Ishikawa (cell line): Measurements from ENCODE around the gene TRIP10.

ENCODE experiments used
- CEBPB ChIP-seq: IDR thresholded peaks from 2 replicates; pipeline ENCODE4 v1.6.1; 2012
- CREB1 ChIP-seq: IDR thresholded peaks from 2 replicates; pipeline ENCODE4 v1.6.1; 2012; ENCODE audit warnings: low read depth
- EGR1 ChIP-seq: IDR thresholded peaks from 2 replicates; pipeline ENCODE4 v1.6.1; 2012
- EP300 ChIP-seq: IDR thresholded peaks from 2 replicates; pipeline ENCODE4 v1.6.1; 2012; ENCODE audit warnings: borderline replicate concordance
- FOXM1 ChIP-seq: IDR thresholded peaks from 2 replicates; pipeline ENCODE4 v1.6.1; 2012; ENCODE audit warnings: low read depth, borderline replicate concordance
- MAX ChIP-seq: IDR thresholded peaks from 2 replicates; pipeline ENCODE4 v1.6.1; 2012
- NFIC ChIP-seq: IDR thresholded peaks from 2 replicates; pipeline ENCODE4 v1.6.1; 2012
- RAD21 ChIP-seq: IDR thresholded peaks from 2 replicates; pipeline ENCODE4 v1.6.1; 2012; ENCODE audit warnings: low read depth
- REST ChIP-seq: IDR thresholded peaks from 2 replicates; pipeline ENCODE4 v1.6.1; 2012; ENCODE audit warnings: low read depth, mild to moderate bottlenecking
- TAF1 ChIP-seq: IDR thresholded peaks from 2 replicates; pipeline ENCODE4 v1.6.1; 2012; ENCODE audit warnings: low read depth, mild to moderate bottlenecking
- TCF12 ChIP-seq: IDR thresholded peaks from 2 replicates; pipeline ENCODE4 v1.6.1; 2012; ENCODE audit warnings: low read depth
- TEAD4 ChIP-seq: IDR thresholded peaks from 2 replicates; pipeline ENCODE4 v1.6.1; 2012
- USF1 ChIP-seq: IDR thresholded peaks from 2 replicates; pipeline ENCODE4 v1.6.1; 2012
- YY1 ChIP-seq: IDR thresholded peaks from 2 replicates; pipeline ENCODE4 v1.6.1; 2012; ENCODE audit warnings: low read depth
- ZBTB7A ChIP-seq: IDR thresholded peaks from 2 replicates; pipeline ENCODE4 v1.6.1; 2012; ENCODE audit warnings: low read depth

The TRIP10 gene

GRCh38 chr19:6720369-6721137 is 18.9 kb upstream of the TRIP10 start, which contains the start of gene C3:
Gene C3, minus strand, starts transcription at chr19:6720650. Its CDS starts 61 bp downstream, at chr19:6720589.
- TF ChIP-seq CEBPB (no peak), RAD21 (no peak)

- TF ChIP-seq EGR1 = no peak
- no peak for TF ChIP-seq CREB1
- no peak for TF ChIP-seq TCF12
- no peak for TF ChIP-seq TEAD4
- no peak for TF ChIP-seq MAX
- no peak for TF ChIP-seq NFIC
- no peak for TF ChIP-seq REST
- TF ChIP-seq YY1 = no peak
- TF ChIP-seq RAD21 = no peak
- no peak for TF ChIP-seq EP300
- no peak for TF ChIP-seq USF1
- no peak for TF ChIP-seq CEBPB
- no peak for TF ChIP-seq FOXM1
- no peak for TF ChIP-seq ZBTB7A
- no peak for TF ChIP-seq TAF1
Observed at GRCh38 chr19:6721138-6721474, 18.4 kb upstream of the TRIP10 start.

- TF ChIP-seq NFIC (no peak), ZBTB7A (no peak)
Observed at GRCh38 chr19:6721773-6722172, 17.7 kb upstream of the TRIP10 start.

GRCh38 chr19:6723108-6723618 is 16.3 kb upstream of the TRIP10 start:
- TF ChIP-seq ZBTB7A (peak; percentile 55; the same call in 1 of the 2 replicates), TAF1 (no peak), CEBPB (peak; percentile 99), MAX (no peak)

- TF ChIP-seq ZBTB7A = no peak
- no peak for TF ChIP-seq FOXM1
- no peak for TF ChIP-seq CEBPB
- TF ChIP-seq TEAD4 = no peak
- no peak for TF ChIP-seq EP300
- TF ChIP-seq TAF1 = no peak
- TF ChIP-seq NFIC = no peak
- TF ChIP-seq EGR1 = no peak
- no peak for TF ChIP-seq USF1
- TF ChIP-seq CREB1 = no peak
- TF ChIP-seq REST = no peak
- no peak for TF ChIP-seq TCF12
- TF ChIP-seq YY1 = no peak
- TF ChIP-seq MAX = no peak
- no peak for TF ChIP-seq RAD21
Observed at GRCh38 chr19:6723738-6724137, 15.7 kb upstream of the TRIP10 start.

GRCh38 chr19:6724631-6725492 is 14.6 kb upstream of the TRIP10 start:
- TF ChIP-seq TEAD4 (no peak), FOXM1 (no peak), NFIC (no peak), REST (no peak), ZBTB7A (no peak), TAF1 (no peak), MAX (no peak), YY1 (no peak), RAD21 (no peak), CEBPB (no peak), CREB1 (no peak), TCF12 (no peak), USF1 (no peak), EP300 (no peak)
